ENCODE results near the gene EPN3.

EPN3 gene

DNA sequence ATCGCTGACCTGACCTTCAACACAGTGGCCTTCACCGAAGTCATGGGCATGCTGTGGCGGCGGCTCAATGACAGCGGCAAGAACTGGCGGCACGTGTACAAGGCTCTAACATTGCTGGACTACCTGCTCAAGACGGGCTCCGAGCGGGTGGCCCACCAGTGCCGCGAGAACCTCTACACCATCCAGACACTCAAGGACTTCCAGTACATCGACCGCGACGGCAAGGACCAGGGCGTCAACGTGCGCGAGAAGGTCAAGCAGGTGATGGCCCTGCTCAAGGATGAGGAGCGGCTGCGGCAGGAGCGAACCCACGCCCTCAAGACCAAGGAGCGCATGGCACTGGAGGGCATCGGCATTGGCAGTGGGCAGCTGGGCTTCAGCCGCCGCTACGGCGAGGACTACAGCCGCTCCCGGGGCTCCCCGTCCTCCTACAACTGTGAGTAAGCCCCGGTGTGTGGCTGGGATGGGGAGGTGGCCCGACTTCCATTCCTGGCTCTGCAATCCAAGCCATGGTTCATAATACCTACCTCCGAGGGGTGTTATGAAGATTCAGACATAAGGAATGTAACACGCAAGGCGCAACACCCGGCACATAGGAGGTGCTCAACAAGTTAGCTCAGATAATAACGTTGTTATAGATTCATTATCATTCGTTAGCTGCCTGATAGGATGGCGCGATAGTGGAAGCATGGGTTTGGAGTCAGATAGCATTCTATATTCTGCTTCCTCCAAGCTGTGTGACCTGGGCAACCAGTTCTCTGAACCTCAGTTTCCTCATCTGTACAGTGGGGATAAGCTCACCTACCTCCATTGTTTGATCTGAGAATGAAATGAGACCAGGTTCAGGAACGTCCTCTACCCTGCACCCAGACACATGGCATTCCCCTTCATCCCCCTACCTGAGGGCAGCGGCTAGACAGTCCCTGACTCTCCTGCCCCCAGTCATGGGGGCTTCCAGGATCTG lies 4.4 kb downstream of the EPN3 start:
- Mint-ChIP-seq H3K36me3 (no peaks in the 10 kb centered on the region), H3K4me1 (ENCODE audit: low read depth) (peaks cover 22% of the 10 kb centered on the region), H3K9me3 (ENCODE audit: low read depth) (no peaks in the 10 kb centered on the region), H3K27ac (no peak overlapping the region), H3K4me3 (no peak overlapping the region), H3K27me3 (peaks cover 12% of the 10 kb centered on the region)

DNA sequence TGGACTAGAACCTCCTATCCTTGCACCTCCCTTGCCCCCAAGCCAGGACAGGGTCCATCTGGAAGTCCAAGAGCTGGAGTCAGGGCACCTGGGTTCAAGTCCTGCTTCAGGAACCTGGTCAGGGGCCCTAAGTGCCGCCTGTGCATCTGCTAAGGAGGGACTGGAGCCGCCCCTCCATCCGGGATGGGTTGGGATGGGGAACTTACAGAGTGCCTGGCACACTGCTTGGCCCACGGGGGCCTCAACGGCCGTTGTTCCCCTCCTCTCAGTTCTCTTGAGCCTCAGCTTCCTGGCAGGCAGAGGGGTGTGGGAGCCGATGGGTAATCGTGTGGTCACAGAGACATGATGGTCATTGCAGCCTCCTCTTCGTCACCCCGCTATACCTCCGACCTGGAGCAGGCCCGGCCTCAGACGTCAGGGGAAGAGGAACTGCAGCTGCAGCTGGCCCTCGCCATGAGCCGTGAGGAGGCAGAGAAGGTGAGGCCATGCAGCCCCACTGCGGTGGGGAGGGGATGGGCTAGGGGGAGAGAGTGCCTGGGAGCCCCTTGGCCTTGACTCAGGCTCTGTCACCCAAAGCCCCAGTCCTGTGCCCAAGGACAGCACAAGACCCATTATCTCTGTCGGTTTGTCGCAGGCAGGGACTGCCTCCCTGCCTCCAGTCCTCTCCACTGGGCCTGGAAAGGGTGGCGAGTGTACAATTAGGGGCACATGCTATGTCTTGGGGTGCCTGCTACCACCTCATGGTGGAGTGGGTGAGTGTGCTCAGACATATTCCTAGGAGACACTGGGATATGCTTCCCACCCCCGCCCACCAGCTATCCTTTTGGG lies 5.4 kb downstream of the EPN3 start:
- no peak overlapping the region for H3K27ac Mint-ChIP-seq
- H3K36me3 Mint-ChIP-seq: no peaks in the 10 kb centered on the region
- peaks cover 10% of the 10 kb centered on the region for H3K27me3 Mint-ChIP-seq
- no peak overlapping the region for H3K4me3 Mint-ChIP-seq
- H3K4me1 Mint-ChIP-seq (ENCODE audit: low read depth): peaks cover 21% of the 10 kb centered on the region
- no peaks in the 10 kb centered on the region for H3K9me3 Mint-ChIP-seq (ENCODE audit: low read depth)

- no peaks in the 10 kb centered on the region for H3K36me3 Mint-ChIP-seq
- no peaks in the 10 kb centered on the region for H3K9me3 Mint-ChIP-seq (ENCODE audit: low read depth)
Measured at GRCh38 chr17:50538549-50539410, 6.2 kb downstream of the EPN3 start.

GRCh38 chr17:50539762-50540559 lies 7.4 kb downstream of the EPN3 start:
- no peak overlapping the region for H3K4me3 Mint-ChIP-seq
- no peaks in the 10 kb centered on the region for H3K9me3 Mint-ChIP-seq (ENCODE audit: low read depth)
- H3K27me3 Mint-ChIP-seq: peaks cover 6% of the 10 kb centered on the region
- H3K4me1 Mint-ChIP-seq (ENCODE audit: low read depth): peaks cover 10% of the 10 kb centered on the region
- no peaks in the 10 kb centered on the region for H3K36me3 Mint-ChIP-seq
- H3K27ac Mint-ChIP-seq: no peak overlapping the region

More at GRCh38 chr17:50538549-50539410, 6.2 kb downstream of the EPN3 start:
- no peak overlapping the region for H3K27ac Mint-ChIP-seq
- peaks cover 15% of the 10 kb centered on the region for H3K4me1 Mint-ChIP-seq (ENCODE audit: low read depth)
- H3K27me3 Mint-ChIP-seq: peaks cover 5% of the 10 kb centered on the region
- H3K4me3 Mint-ChIP-seq: no peak overlapping the region

GRCh38 chr17:50540560-50541401 lies 8.2 kb downstream of the EPN3 start:
- Mint-ChIP-seq H3K4me3 (peak overlapping the region; percentile 10), H3K9me3 (ENCODE audit: low read depth) (no peaks in the 10 kb centered on the region), H3K27me3 (peaks cover 3% of the 10 kb centered on the region), H3K36me3 (no peaks in the 10 kb centered on the region), H3K4me1 (ENCODE audit: low read depth) (peaks cover 10% of the 10 kb centered on the region), H3K27ac (no peak overlapping the region)

DNA sequence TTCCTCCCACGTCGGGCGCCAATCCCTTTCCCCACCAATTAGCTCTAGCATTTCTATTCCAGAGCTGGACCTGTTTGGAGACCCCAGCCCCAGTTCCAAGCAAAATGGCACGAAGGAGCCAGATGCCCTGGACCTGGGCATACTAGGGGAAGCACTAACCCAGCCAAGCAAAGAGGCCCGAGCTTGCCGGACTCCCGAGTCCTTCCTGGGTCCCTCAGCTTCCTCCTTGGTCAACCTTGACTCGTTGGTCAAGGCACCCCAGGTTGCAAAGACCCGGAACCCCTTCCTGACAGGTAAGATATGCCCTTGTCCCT lies 8.8 kb downstream of the EPN3 start:
- Mint-ChIP-seq H3K36me3 (no peaks in the 10 kb centered on the region), H3K27me3 (peaks cover 3% of the 10 kb centered on the region), H3K9me3 (ENCODE audit: low read depth) (no peaks in the 10 kb centered on the region), H3K4me3 (peak overlapping the region; percentile 79), H3K27ac (no peak overlapping the region), H3K4me1 (ENCODE audit: low read depth) (peaks cover 13% of the 10 kb centered on the region)

- peak overlapping the region; percentile 79 for H3K4me3 Mint-ChIP-seq
- H3K27ac Mint-ChIP-seq: no peak overlapping the region
- peaks cover 3% of the 10 kb centered on the region for H3K27me3 Mint-ChIP-seq
- H3K36me3 Mint-ChIP-seq: no peaks in the 10 kb centered on the region
- H3K4me1 Mint-ChIP-seq (ENCODE audit: low read depth): peaks cover 16% of the 10 kb centered on the region
- no peaks in the 10 kb centered on the region for H3K9me3 Mint-ChIP-seq (ENCODE audit: low read depth)
Measured at GRCh38 chr17:50541716-50542688, 9.5 kb downstream of the EPN3 start.

- Mint-ChIP-seq H3K27me3 (peaks cover 3% of the 10 kb centered on the region), H3K4me1 (ENCODE audit: low read depth) (peaks cover 22% of the 10 kb centered on the region), H3K27ac (no peak overlapping the region)
Measured at GRCh38 chr17:50542795-50543774, 10.6 kb downstream of the EPN3 start.

DNA sequence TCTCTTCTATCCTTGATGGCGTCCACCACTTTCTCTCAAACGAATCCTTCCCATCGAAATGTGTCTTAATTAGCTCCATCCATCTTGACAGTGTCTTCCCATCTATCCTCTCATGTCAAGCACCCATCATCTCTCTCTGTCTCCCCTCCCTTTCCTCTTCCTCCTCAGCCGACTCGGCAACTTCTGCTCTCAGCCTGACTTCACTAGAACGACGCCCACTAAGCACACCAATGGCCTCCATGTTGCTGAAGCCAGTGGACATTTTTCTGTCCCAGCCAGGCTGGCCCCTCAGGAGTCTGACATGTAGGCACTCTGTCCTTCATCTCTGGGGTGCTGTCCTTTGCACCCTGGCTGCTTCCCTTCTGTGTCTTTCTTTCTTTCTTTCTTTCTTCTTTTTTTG lies 12.0 kb downstream of the EPN3 start:
- H3K27me3 Mint-ChIP-seq: peaks cover 3% of the 10 kb centered on the region
- H3K27ac Mint-ChIP-seq: no peak overlapping the region
- peaks cover 22% of the 10 kb centered on the region for H3K4me1 Mint-ChIP-seq (ENCODE audit: low read depth)
- peak overlapping the region; percentile 39 for H3K4me3 Mint-ChIP-seq
- H3K9me3 Mint-ChIP-seq (ENCODE audit: low read depth): no peaks in the 10 kb centered on the region
- no peaks in the 10 kb centered on the region for H3K36me3 Mint-ChIP-seq

More at GRCh38 chr17:50542795-50543774, 10.6 kb downstream of the EPN3 start:
- H3K4me3 Mint-ChIP-seq: peak overlapping the region; percentile 79
- H3K36me3 Mint-ChIP-seq: no peaks in the 10 kb centered on the region
- H3K9me3 Mint-ChIP-seq (ENCODE audit: low read depth): no peaks in the 10 kb centered on the region

DNA sequence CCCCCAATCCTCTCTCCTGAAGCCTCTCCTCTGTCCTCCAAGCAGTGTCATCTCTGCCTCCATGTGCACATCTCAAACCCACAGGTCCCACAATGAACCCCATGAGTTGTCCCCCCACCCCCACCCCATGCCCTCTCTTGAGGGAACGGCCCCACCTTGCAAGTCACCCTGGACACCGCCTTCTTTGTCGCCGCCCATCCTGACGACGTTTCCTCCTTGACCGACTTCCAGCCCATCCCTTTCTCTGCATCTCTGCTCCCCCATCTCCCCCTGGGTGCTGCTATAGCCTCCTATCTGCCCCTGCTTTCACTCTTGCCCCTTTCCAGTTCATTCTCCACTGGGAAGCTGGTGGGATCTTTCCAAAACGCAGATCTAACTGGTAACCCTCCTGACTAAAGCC lies 12.8 kb downstream of the EPN3 start:
- Mint-ChIP-seq H3K27ac (no peak overlapping the region), H3K27me3 (peaks cover 3% of the 10 kb centered on the region), H3K36me3 (no peaks in the 10 kb centered on the region), H3K4me1 (ENCODE audit: low read depth) (peaks cover 22% of the 10 kb centered on the region), H3K4me3 (no peak overlapping the region), H3K9me3 (ENCODE audit: low read depth) (no peaks in the 10 kb centered on the region)

GRCh38 chr17:50546701-50547034 lies 14.1 kb downstream of the EPN3 start:
- H3K9me3 Mint-ChIP-seq (ENCODE audit: low read depth): no peaks in the 10 kb centered on the region
- H3K27me3 Mint-ChIP-seq: peaks cover 3% of the 10 kb centered on the region
- peak overlapping the region; percentile 44 for H3K4me3 Mint-ChIP-seq
- no peaks in the 10 kb centered on the region for H3K36me3 Mint-ChIP-seq
- H3K27ac Mint-ChIP-seq: no peak overlapping the region
- H3K4me1 Mint-ChIP-seq (ENCODE audit: low read depth): peaks cover 19% of the 10 kb centered on the region

All from activated naive CD8-positive, alpha-beta T cell (primary cell).